AG10803 (cell line): Measurements from ENCODE around the gene HERPUD1.
"Not testable (repeated sequence)": the region's sequence is repeated elsewhere in the genome, so short reads cannot be mapped to it uniquely, and the experiment has no call there.

Source experiments
- DNase-seq: peaks from one replicate; pipeline ENCODE4 v3.0.0; 2010; ENCODE audit warnings: low read depth
- H3K4me3 ChIP-seq: 2 replicates; pipeline ENCODE4 v1.5.1; 2011; ENCODE audit warnings: mild to moderate bottlenecking, low read length, control low read depth
- CTCF ChIP-seq: conservative IDR thresholded peaks from 2 replicates; pipeline ENCODE4 v1.5.1; 2011; ENCODE audit warnings: mild to moderate bottlenecking, low read length, control low read depth, inconsistent platforms

The HERPUD1 gene

GRCh38 chr16:56969769-56970168, 37.8 kb downstream of the HERPUD1 start:
- no peak for DNase-seq
- H3K4me3 ChIP-seq, result no peak overlapping the region
- no peak for TF ChIP-seq CTCF

DNA sequence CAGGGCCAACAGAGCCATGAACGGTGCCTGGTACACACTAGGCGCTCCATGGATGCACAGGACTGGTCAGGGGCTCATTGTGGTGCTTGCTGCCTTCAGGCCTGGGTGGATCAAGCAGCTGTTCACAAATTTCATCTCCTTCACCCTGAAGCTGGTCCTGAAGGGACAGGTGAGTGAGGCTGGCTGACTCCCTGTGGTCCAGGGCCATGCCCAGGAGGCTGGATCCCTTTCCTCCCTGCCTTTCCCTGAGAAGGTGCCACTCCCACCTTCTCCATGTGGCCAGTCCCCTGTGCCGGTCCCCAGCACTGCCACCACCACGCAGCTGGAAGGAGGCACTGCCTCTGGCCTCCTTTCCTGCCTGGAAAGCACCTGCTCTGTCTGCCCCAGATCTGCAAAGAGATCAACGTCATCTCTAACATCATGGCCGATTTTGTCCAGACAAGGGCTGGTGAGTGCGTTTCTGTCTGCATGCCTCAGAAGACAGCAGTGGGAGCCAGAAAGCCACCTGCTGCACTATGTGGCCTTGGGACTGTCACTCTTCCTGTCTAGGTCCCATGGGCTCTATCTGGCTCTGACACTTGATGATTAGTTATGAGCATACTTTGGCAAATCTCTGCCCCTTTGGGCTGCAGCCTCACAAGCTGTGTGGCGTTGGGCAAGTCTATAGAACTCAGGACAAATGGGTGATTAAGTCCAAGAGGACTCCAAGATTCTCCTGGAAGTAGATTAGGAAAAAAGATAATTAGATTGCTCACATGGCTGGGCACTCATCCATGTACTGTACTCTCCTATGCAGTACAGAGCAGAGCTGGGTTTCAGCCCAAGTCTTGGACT, 39.2 kb downstream of the HERPUD1 start:
- H3K4me3 ChIP-seq, result no peak overlapping the region
- DNase-seq, result peak; percentile 45
- TF ChIP-seq CTCF, result no peak

GRCh38 chr16:56971768-56972043, 39.8 kb downstream of the HERPUD1 start:
- H3K4me3 ChIP-seq, result no peak overlapping the region
- TF ChIP-seq CTCF, result no peak
- DNase-seq, result no peak

DNA sequence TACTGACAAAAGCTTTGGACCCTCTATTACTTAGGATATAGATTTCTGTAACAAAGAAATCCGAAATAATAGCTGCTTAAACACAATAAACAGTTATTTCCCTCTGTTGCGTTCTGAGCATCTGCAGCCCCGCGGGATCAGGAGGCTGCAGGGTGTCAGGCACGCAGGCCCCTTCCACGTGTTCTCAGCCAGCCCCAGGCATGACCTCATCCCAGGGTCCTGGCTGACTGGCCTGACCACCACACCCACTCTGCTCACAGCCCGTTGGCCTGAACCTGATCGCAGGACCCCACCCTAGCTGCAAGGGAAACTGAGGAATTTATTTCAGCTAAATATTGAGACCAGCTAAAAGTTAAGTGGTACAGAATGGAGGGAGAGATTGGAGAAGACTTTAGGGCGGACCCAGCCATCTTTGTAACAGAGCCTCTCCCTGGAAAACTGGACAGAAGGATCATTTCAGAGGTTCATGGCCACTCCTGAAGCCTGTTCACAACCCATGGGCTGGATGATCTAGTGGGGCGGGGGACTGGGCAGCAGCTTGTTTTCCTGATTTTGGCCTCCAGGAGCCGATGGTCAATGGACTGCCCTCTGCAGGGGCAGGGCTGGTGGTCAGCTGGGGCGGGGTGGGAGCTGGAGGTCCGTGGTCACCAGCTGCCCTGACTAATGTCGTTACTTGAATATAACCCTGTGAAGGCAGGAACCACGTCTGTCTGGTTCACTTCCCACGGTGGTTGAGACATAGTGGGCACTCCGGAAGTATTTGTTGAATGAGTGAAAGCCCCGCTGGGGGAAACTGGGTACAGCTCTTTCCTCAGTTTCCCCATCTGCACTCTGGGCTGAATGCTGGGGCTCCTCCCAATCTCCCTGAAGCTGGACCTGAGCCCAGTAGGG, 40.7 kb downstream of the HERPUD1 start:
- TF ChIP-seq CTCF, result no peak
- no peak overlapping the region for H3K4me3 ChIP-seq
- no peak for DNase-seq

DNA sequence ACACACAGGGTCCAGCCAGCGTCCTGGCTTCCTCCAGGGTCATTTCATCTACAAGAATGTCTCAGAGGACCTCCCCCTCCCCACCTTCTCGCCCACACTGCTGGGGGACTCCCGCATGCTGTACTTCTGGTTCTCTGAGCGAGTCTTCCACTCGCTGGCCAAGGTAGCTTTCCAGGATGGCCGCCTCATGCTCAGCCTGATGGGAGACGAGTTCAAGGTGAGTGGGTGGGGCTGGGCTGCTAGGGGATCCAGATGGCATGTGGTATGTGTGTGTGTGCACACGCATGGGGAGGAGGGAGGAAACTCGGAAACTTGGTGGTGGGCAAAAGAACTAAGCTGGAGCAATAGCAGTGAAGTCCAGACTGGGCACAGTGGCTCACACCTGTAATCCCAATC, 41.4 kb downstream of the HERPUD1 start:
- no peak overlapping the region for H3K4me3 ChIP-seq
- TF ChIP-seq CTCF, result no peak
- no peak for DNase-seq

DNA sequence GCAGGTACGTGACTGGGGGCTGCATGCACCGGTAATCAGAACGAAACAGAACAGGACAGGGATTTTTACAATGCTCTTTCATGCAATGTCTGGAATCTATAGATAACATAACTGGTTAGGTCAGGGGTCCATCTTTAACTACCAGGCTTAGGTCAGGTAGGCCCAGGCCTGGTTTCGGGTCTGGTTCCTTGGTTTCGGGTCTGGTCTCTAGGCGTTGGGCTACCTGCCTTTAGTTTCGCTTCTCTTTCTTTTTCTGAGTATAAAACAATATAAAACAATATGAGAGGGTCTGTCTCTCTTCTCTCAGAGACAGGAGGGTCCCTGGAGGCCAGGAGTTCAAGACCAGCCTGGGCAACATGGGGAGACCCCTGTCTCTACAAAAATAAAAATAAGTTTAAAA, 42.0 kb downstream of the HERPUD1 start:
- not testable (repeated sequence) for H3K4me3 ChIP-seq

DNA sequence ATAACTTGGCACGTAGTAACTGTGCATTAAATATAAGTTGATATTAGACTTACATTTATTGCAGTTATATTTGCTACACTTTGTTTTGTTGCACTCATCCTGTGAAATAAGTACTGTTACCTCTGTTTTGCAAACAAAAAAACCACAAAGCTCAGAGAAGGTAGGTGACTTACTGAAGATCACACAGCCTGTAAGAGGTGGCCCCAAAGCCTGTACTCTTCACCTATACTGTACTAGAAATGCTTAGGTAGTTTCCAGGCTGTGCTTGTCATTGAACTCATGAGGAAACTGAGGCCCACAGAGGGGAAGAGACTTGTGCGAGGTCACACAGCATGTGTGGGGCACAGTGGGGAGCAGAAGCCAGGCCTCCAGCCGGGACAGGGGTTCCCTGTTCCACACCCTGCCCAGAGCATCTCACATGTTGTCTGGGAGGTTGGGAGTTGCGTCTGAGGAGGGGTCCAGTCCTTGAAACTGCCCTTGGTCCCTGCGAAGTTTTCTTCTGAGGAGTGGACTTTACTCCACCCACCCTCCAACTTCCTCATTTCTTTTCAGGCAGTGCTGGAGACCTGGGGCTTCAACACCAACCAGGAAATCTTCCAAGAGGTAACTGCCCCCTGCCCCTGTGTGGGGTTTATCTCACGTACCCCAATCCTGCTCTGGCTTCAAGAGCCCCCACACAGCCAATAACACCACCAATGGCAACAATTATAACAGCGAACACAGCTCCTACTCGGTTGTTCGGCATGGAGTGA, 42.8 kb downstream of the HERPUD1 start:
- TF ChIP-seq CTCF, result no peak
- DNase-seq, result no peak

More for the DNA sequence above, 42.0 kb downstream of the HERPUD1 start:
- not testable (repeated sequence) for DNase-seq

More for the DNA sequence above, 42.8 kb downstream of the HERPUD1 start:
- H3K4me3 ChIP-seq, result no peak overlapping the region
